MCF 10A (cell line): Measurements from ENCODE around the gene CRCP. TPM values are rescaled to one million over a fixed set of nuclear protein-coding genes. Genes with fewer than 3 reads are reported as not detected.
"Not testable (repeated sequence)": the region's sequence is repeated elsewhere in the genome, so short reads cannot be mapped to it uniquely, and the experiment has no call there.

ENCODE experiments used
- BruUV-seq: library from RNA; stranded (reverse); fragments of 400-500 nt; replicated peaks from 2 replicates; lab custom pipeline; 2021; lab: Mats Ljungman, UMichigan
- CTCF ChIA-PET: fragments of 300-600 bp; sonication (Branson Sonifier 250); formaldehyde crosslinking; extraction: SDS; loops from one replicate; lab custom pipeline; 2021; ENCODE audit warnings: antibody characterized with exemption, inconsistent platforms; lab: Yijun Ruan, JAX
- POLR2A ChIA-PET: fragments of 300-600, 350-650 bp; sonication (Branson Sonifier 250); formaldehyde crosslinking; extraction: SDS; loops from one replicate; lab custom pipeline; 2020; ENCODE audit warnings: antibody characterized with exemption, inconsistent platforms; lab: Yijun Ruan, JAX
- DNase-seq: peaks from one replicate; pipeline ENCODE4 v3.0.0-alpha.2; 2018; ENCODE audit not compliant: unreplicated experiment
- H3K27ac Mint-ChIP-seq: one replicate; pipeline ENCODE4 v1.8.0; 2022; ENCODE audit warnings: mild to moderate bottlenecking, low read depth, mixed read lengths; ENCODE audit not compliant: unreplicated experiment
- H3K27me3 Mint-ChIP-seq: one replicate; pipeline ENCODE4 v1.8.0; 2022; ENCODE audit warnings: mixed read lengths; ENCODE audit not compliant: insufficient read depth, unreplicated experiment
- H3K36me3 Mint-ChIP-seq: one replicate; pipeline ENCODE4 v1.8.0; 2022; ENCODE audit warnings: mild to moderate bottlenecking, moderate library complexity, mixed read lengths; ENCODE audit not compliant: insufficient read depth, unreplicated experiment
- H3K4me1 Mint-ChIP-seq: one replicate; pipeline ENCODE4 v1.8.0; 2022; ENCODE audit warnings: mixed read lengths; ENCODE audit not compliant: insufficient read depth, unreplicated experiment
- H3K4me3 Mint-ChIP-seq: one replicate; pipeline ENCODE4 v1.8.0; 2022; ENCODE audit warnings: mild to moderate bottlenecking, moderate library complexity, mixed read lengths; ENCODE audit not compliant: unreplicated experiment
- H3K9me3 Mint-ChIP-seq: one replicate; pipeline ENCODE4 v1.8.0; 2022; ENCODE audit warnings: mixed read lengths; ENCODE audit not compliant: unreplicated experiment
- CTCF ChIP-seq: fragments of 200-600 bp; IDR thresholded peaks from one replicate; pipeline ENCODE4 v1.8.0; 2022; ENCODE audit warnings: antibody characterized with exemption, mild to moderate bottlenecking; ENCODE audit not compliant: unreplicated experiment
- intact Hi-C: fragments of 100-400 bp; cut with micrococcal nuclease; formaldehyde crosslinking; loops from 2 replicates; pipeline ENCODE4 v1.14.1; 2022
- total RNA-seq: library from RNA; stranded (reverse); gene quantifications from 2 replicates; pipeline ENCODE4 v1.2.3, GENCODE V29; 2022

CRCP gene
- total RNA-seq, 1 experiment from 2014 or later, result 39.8 TPM

GRCh38 chr7:66100408-66101050 is 14.1 kb upstream of the CRCP start:
- Mint-ChIP-seq H3K4me1 (peaks cover 23% of the 10 kb centered on the region), H3K36me3 (peaks cover 11% of the 10 kb centered on the region), H3K27me3 (no peaks in the 10 kb centered on the region), H3K4me3 (peak overlapping the region; percentile 92), H3K9me3 (no peaks in the 10 kb centered on the region), H3K27ac (peak overlapping the region; percentile 67)
- TF ChIP-seq CTCF, result no peak
- DNase-seq, result no peak
- intact Hi-C loops, result no loop called here
- CTCF ChIA-PET, result interaction anchor here (0.6 to 1.0 kb wide), 3 partner anchors 28 to 287 kb away, joined by 3 read pairs; no protein-coding TSS in a partner anchor
- no TSS peak for BruUV-seq
- POLR2A ChIA-PET, result interaction anchor here (0.6 to 2.0 kb wide), 8 partner anchors 11 to 350 kb away, joined by 3 to 17 read pairs (median 4); partner anchors contain the start of gene CRCP

GRCh38 chr7:66102168-66102567 is 12.5 kb upstream of the CRCP start:
- ChIA-PET POLR2A (interaction anchor here (0.7 to 1.1 kb wide), 3 partner anchors 13 to 26 kb away, joined by 3 to 4 read pairs (median 3); partner anchors contain the start of genes ASL and CRCP), CTCF (interaction anchor here (0.9 to 1.3 kb wide), 3 partner anchors 12 to 71 kb away, joined by 4 to 6 read pairs (median 4); partner anchors contain the start of gene CRCP)
- intact Hi-C loops, H3K27me3 Mint-ChIP-seq, H3K27ac Mint-ChIP-seq, DNase-seq, H3K4me3 Mint-ChIP-seq, BruUV-seq, H3K9me3 Mint-ChIP-seq: not testable (repeated sequence)
- peaks cover 11% of the 10 kb centered on the region for H3K36me3 Mint-ChIP-seq
- peaks cover 24% of the 10 kb centered on the region for H3K4me1 Mint-ChIP-seq

GRCh38 chr7:66103994-66104393 is 10.7 kb upstream of the CRCP start:
- Mint-ChIP-seq H3K4me1 (peaks cover 24% of the 10 kb centered on the region), H3K36me3 (peaks cover 11% of the 10 kb centered on the region)
- H3K27ac Mint-ChIP-seq, H3K27me3 Mint-ChIP-seq, intact Hi-C loops, H3K9me3 Mint-ChIP-seq, H3K4me3 Mint-ChIP-seq, BruUV-seq: not testable (repeated sequence)
- CTCF ChIA-PET, result interaction anchor here (0.6 kb wide), 1 partner anchor 11 kb away, joined by 3 read pairs; the partner anchor contains the start of gene CRCP
- POLR2A ChIA-PET, result interaction anchor here (1.0 to 2.9 kb wide), 2 partner anchors 8 to 11 kb away, joined by 3 to 12 read pairs; partner anchors contain the start of gene CRCP
- peak; percentile 63 for DNase-seq

GRCh38 chr7:66105263-66105748 is 9.3 kb upstream of the CRCP start:
- ChIA-PET CTCF (no interaction called here), POLR2A (interaction anchor here (2.9 kb wide), 1 partner anchor 10 kb away, joined by 12 read pairs; the partner anchor contains the start of gene CRCP)
- BruUV-seq, result no TSS peak
- intact Hi-C loops, result no loop called here
- Mint-ChIP-seq H3K36me3 (peaks cover 2% of the 10 kb centered on the region), H3K4me3 (no peak overlapping the region), H3K9me3 (no peaks in the 10 kb centered on the region), H3K27ac (no peak overlapping the region), H3K27me3 (no peaks in the 10 kb centered on the region), H3K4me1 (peaks cover 13% of the 10 kb centered on the region)
- DNase-seq, result no peak
- TF ChIP-seq CTCF, result no peak

- DNase-seq, BruUV-seq, POLR2A ChIA-PET, H3K9me3 Mint-ChIP-seq, CTCF ChIA-PET, H3K27me3 Mint-ChIP-seq, H3K4me3 Mint-ChIP-seq, H3K36me3 Mint-ChIP-seq, H3K27ac Mint-ChIP-seq, intact Hi-C loops: not testable (repeated sequence)
- peaks cover 17% of the 10 kb centered on the region for H3K4me1 Mint-ChIP-seq
Measured at GRCh38 chr7:66108410-66108809, 6.2 kb upstream of the CRCP start.
